HG02938 (cell line): ENCODE results near the gene YPEL1.

Source experiments
- ATAC-seq: cut with Tn5 transposase; IDR thresholded peaks from one replicate; pipeline ENCODE4 v1.9.1; 2021; ENCODE audit warnings: mild to moderate bottlenecking, moderate library complexity; ENCODE audit not compliant: unreplicated experiment

YPEL1 gene, protein sequence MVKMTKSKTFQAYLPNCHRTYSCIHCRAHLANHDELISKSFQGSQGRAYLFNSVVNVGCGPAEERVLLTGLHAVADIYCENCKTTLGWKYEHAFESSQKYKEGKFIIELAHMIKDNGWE

DNA sequence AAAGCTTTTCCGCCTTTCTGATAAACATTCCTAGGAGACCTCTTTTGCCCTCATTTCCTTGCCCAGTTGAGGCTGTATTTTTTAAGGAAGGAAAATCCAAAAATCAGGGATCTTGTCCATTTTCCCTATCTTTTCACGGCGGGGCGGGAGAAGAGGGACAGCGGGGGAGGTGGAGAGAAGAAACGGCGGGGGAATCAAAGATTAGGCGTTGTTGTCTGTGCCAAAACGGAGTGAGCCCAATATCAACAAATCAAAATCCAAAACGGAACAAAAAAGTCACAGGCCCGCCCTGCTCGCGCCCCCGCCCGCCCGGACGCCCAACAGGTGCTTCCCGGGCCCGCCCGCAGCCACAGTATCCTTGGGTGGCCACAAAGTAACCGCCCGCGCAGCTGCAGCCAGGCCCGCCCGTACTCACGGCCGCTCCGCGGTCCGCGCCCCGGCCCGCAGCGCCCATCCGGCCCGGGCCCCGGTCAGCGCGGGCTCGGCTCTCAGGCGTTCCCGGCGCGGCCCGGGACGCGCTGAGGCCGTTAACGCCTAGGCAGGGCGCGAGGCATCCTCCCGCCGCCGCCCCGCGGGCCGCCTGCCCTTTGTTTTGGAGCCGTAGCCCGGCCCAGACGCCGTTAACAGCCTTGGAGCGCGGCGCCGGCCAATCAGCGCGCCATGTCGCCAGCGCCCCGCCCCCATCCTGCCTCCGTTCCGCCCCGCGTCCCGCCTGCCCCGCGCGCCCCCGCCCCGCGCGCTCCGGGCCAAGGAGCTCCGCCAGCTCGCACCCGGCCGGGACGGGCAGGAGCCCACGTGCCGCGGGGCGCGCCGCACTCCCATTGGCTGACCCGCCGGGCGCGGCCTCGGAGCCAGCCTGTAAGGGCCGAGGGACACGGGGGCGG is at the start of gene YPEL1:
Gene YPEL1, minus strand, starts transcription at position 595 of the 884 bp plus-strand sequence. CDS start 25,050 bp downstream, outside the sequence.
- ATAC-seq: peak; percentile 75

- ATAC-seq: no peak
Observed at GRCh38 chr22:21780259-21780658, 44.7 kb upstream of the YPEL1 start.

DNA sequence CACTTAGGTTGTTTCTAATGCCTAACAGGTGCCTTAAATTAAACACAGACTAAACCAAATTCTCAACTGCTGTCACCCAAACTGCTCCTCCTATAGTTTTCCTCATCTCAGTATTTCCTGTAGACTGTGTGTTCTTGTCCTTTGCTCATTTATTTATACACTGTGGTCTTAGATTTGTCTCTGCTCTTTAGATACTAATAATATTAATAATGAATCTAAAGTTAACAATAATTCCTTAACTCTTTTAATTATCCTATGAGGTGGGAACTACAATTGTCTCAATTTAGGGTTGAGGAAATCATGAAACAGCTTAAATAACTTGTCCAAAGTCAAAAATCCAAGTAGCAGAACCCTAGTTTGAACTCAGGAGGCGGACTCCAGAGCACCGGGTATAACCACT is 43.9 kb upstream of the YPEL1 start:
- ATAC-seq: no peak

- no peak for ATAC-seq
Observed at GRCh38 chr22:21778705-21779363, 43.2 kb upstream of the YPEL1 start.

- no peak for ATAC-seq
Observed at GRCh38 chr22:21771631-21771976, 36.0 kb upstream of the YPEL1 start.

DNA sequence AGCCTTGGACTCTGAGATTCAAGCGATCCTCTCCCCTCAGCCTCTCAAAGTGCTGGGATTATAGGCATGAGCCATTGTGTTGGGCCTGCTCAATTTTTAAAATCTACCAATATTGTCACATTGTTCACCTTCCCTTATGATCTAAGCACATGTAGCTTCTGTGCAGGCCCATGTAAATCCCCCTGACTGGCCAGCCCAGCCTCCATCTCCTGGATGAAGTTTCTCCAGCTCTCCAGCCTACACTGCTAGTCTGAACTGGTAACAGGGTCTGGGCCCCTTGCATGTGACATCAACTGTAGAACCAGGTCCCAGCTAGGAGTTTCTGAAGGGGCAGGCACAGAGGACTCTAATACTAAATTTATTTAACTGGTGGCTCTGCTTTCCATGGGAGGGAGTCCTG is 32.8 kb upstream of the YPEL1 start:
- no peak for ATAC-seq

DNA sequence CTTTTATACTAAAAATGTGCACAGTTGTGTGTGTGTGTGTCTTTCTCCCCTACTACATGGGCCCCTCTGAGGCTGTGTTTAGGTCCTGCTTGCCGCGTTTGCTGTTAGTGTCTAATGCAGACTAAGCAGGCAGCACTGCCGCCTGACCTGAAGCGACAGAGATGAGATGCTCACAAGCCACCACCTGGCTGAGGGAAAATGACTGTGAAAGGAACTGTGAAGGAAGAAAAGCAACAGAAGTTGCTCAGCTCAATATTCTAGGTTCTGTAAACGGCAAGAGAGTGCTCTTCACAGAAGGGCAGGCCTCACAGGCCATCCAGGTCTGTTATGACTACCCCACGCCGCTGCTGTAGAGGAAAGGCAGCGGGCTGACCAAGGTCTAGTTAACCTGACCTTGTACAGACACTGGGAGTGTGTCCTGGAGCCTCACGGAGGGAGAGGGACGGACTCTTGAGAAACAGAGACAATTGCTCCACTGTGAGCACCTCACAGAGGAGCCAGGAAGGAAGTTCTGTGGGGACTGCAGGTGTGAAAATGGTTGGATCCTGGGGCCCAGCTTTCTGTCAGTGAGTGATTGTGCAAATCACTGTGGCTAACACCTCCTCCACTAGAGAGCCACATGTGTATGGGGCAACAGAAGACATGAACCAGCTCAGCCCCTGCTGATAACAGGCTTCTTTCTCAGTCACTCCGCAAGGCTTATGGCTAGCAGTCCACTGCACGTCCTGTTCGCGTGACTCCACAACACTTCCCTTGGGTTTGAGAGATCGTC is 31.3 kb upstream of the YPEL1 start:
- ATAC-seq: peak; percentile 41

DNA sequence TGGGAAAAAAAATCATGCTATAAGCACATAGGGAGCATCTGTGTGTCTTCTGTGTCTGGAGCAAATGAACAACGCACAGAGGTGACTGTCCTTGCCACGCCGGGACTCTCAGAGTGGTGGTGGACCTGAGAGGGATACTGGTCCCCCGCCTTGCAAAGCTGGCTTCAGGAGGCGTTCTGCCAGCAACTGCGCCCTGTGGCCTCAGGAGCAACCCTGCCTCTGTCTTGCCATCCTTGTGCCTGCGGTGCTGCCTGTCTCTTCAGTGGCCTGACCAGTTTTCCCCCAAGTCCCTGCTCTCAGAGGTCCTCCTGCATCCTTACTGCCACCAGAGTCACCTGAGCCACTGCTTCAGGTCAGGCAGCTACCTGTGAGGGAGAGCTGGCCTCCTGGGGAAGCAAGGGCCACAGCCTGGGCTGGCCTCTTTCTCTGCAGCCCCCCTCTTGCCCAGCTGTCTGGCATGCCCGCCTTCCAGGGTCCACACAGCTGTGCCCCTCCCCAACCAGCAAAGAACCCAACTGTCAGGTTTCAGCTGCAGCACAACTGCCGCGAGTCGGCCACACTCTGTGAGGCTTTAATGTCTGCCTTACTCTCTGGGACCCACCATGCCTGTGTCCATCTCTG is 30.4 kb upstream of the YPEL1 start:
- ATAC-seq: no peak

- ATAC-seq: no peak
Observed at GRCh38 chr22:21764038-21764804, 28.6 kb upstream of the YPEL1 start.

GRCh38 chr22:21762712-21763581 is 27.4 kb upstream of the YPEL1 start:
- no peak for ATAC-seq

DNA sequence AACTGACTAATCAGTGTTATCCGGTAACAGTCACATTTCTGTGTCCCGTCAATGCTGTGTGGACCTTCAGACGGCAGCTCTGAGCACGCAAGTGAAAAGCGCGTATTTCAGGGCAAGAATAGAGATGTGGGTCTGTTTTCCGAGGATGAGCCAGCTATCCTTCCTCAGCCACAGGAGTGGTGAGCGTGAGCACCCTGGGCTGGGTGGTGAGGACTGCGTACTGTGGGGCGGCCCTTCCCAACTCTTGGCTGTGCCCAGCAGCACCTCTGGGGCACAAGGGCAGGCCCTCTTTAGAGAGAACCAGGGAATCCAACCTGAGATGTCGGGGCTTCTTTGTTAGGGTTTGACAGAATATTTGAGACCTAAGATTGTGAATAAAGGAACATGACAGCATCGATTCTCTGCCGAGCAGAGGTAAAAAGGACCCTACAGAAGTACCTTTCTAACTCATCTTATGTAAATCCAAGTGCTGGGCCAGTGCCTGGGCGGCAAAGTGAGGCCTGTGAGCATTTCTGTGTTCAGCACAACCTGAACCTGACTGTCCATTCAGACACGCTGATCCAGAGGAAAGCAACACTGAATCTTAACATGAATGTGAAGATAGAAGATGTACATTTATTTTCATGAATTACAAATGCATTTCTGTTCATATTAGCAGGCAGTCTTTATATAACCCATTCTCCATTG is 26.5 kb upstream of the YPEL1 start:
- ATAC-seq: no peak

DNA sequence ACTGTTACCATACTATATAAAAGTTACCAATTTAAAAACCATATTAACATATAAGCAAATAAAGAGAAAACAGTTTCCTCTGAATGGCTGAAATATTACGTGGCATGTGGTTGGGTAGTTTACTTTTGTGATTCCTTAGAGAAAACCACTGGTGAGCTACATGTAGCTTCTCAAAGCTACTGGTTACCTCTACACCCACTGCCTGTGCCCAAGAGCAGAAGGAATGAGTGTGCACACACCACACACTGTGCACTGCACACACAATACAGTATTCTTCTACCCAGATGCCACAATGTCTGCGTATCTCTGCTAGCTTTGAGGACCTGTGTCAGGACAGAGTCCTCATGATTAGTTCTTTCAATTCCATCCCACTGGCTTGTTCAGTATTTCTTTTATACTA is 25.5 kb upstream of the YPEL1 start:
- ATAC-seq: no peak

DNA sequence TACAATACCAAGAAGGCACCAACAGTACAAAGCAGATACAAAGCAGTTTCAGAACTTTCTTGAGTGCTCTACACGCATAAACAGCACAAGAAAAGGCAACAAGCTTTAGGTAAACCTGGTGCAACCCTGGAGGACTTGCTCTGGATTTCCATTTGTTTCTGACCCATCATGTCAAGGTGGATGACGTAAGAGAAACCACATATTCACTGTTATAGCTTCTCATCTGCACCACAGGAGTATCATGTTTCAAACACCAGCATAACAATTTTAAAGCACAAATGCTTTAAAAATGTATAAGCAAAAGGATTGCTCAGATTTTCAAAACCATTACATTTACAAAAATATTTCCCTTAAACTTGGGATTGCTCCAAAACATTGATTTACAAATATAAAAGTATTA is 25.0 kb upstream of the YPEL1 start:
- no peak for ATAC-seq

GRCh38 chr22:21759646-21760376 is 24.2 kb upstream of the YPEL1 start:
- no peak for ATAC-seq

- no peak for ATAC-seq
Observed at GRCh38 chr22:21759093-21759492, 23.5 kb upstream of the YPEL1 start.

DNA sequence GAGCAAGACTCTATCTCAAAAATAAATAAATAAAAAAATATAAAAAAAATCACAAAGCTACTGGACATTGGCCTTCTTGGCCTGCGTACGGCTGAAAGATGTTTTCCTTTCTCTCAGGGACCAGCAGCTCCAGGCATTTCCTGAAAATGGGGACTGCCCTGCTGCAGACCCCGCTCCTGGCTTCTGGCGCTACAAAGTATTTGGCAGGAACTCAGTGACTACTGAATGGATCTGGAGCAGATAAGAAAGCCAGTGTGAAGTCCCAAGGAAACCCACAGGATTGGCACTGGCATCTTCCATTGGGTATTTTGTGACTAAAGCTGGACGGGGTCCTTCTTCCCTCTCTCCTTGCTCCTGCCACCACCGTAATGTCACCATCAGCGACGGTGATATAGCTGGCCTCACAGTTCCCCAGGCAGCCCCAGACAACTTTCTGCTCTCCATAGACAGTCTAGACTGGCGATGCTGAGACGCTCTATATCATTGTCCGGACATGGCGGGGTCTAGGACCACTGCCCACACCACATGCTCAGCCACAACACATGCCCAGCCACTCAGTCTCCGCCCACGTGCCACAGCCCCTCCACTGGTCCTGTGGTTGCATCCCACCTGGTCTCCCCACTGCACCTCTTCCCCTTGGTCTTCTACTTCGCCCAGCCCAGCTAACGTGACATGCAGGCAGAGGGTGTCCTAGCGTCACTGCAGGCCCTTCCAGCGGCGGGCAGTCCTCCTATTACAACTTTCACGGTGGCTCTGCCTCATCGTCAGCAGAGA is 22.7 kb upstream of the YPEL1 start:
- ATAC-seq: no peak

GRCh38 chr22:21755851-21756284 is 20.3 kb upstream of the YPEL1 start:
- no peak for ATAC-seq
